ENCODE measurements around the gene PLCG2. TPM values are rescaled to one million over a fixed set of nuclear protein-coding genes. Genes with fewer than 3 reads are reported as not detected.

The PLCG2 gene
- polyA plus RNA-seq, 1 donor from 2014 or later = not detected

DNA sequence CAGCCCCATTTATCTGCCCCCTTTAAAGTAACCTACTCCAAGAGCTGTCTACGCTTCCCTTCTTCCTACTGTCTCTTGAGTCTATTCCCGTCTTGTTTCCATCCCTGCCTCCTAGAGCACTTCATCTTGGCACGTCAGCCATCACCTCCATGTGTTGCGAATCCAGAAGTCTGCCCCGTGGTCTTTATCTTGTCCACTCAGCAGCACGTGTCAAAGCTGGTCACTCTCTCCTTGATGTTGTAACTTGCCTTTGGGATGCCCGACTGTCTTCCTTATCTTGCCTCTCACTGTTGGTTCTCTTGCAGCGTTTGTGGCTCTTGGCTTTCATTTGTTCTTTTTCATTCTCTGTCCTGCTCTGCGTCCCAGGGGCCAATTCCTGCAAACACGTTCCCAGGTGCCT lies 99.4 kb downstream of the PLCG2 start:
- no peaks in the 10 kb centered on the region for H3K36me3 ChIP-seq (ENCODE audit: insufficient read depth, low read length)
- H2AFZ ChIP-seq (ENCODE audit: low read depth, low read length) = no peak overlapping the region
- H3K27ac ChIP-seq (ENCODE audit: low read length) = no peak overlapping the region
- H3K9ac ChIP-seq (ENCODE audit: low read length) = no peak overlapping the region
- no peak overlapping the region for H3K4me3 ChIP-seq (ENCODE audit: low read length)
- H3K4me2 ChIP-seq (ENCODE audit: low read length) = no peak overlapping the region
- no peaks in the 10 kb centered on the region for H3K9me2 ChIP-seq (ENCODE audit: insufficient read depth, low read length)
- H3K79me2 ChIP-seq (replicated peaks; ENCODE audit: insufficient read depth, low read length) = no peaks in the 10 kb centered on the region
- no peaks in the 10 kb centered on the region for H3K27me3 ChIP-seq (ENCODE audit: insufficient read depth, low read depth, low read length)
- H4K20me1 ChIP-seq (ENCODE audit: insufficient read depth) = no peaks in the 10 kb centered on the region
- H3F3A ChIP-seq (ENCODE audit: insufficient read depth, low read length, poor library complexity, severe bottlenecking) = no peaks in the 10 kb centered on the region
- H3K9me3 ChIP-seq (ENCODE audit: low read length) = no peaks in the 10 kb centered on the region
- TF ChIP-seq SMC3 (conservative IDR thresholded peaks at IDR 0.05; ENCODE audit: poor library complexity) (no peak), EZH2 (IDR thresholded peaks at IDR 0.05; ENCODE audit: borderline replicate concordance, insufficient read depth, low read length, poor library complexity, severe bottlenecking) (no peak), POLR2AphosphoS5 (IDR thresholded peaks at IDR 0.05) (no peak), MXI1 (conservative IDR thresholded peaks at IDR 0.05; ENCODE audit: poor library complexity, severe bottlenecking) (no peak), TAF1 (IDR thresholded peaks at IDR 0.05; ENCODE audit: low read depth) (no peak), RAD21 (conservative IDR thresholded peaks at IDR 0.05) (no peak), EP300 (conservative IDR thresholded peaks at IDR 0.05; ENCODE audit: poor library complexity, severe bottlenecking) (no peak)
- TF ChIP-seq, protein P1, sequence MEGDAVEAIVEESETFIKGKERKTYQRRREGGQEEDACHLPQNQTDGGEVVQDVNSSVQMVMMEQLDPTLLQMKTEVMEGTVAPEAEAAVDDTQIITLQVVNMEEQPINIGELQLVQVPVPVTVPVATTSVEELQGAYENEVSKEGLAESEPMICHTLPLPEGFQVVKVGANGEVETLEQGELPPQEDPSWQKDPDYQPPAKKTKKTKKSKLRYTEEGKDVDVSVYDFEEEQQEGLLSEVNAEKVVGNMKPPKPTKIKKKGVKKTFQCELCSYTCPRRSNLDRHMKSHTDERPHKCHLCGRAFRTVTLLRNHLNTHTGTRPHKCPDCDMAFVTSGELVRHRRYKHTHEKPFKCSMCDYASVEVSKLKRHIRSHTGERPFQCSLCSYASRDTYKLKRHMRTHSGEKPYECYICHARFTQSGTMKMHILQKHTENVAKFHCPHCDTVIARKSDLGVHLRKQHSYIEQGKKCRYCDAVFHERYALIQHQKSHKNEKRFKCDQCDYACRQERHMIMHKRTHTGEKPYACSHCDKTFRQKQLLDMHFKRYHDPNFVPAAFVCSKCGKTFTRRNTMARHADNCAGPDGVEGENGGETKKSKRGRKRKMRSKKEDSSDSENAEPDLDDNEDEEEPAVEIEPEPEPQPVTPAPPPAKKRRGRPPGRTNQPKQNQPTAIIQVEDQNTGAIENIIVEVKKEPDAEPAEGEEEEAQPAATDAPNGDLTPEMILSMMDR (IDR thresholded peaks at IDR 0.05; ENCODE audit: poor library complexity, severe bottlenecking) = no peak
- TF ChIP-seq, protein P2, sequence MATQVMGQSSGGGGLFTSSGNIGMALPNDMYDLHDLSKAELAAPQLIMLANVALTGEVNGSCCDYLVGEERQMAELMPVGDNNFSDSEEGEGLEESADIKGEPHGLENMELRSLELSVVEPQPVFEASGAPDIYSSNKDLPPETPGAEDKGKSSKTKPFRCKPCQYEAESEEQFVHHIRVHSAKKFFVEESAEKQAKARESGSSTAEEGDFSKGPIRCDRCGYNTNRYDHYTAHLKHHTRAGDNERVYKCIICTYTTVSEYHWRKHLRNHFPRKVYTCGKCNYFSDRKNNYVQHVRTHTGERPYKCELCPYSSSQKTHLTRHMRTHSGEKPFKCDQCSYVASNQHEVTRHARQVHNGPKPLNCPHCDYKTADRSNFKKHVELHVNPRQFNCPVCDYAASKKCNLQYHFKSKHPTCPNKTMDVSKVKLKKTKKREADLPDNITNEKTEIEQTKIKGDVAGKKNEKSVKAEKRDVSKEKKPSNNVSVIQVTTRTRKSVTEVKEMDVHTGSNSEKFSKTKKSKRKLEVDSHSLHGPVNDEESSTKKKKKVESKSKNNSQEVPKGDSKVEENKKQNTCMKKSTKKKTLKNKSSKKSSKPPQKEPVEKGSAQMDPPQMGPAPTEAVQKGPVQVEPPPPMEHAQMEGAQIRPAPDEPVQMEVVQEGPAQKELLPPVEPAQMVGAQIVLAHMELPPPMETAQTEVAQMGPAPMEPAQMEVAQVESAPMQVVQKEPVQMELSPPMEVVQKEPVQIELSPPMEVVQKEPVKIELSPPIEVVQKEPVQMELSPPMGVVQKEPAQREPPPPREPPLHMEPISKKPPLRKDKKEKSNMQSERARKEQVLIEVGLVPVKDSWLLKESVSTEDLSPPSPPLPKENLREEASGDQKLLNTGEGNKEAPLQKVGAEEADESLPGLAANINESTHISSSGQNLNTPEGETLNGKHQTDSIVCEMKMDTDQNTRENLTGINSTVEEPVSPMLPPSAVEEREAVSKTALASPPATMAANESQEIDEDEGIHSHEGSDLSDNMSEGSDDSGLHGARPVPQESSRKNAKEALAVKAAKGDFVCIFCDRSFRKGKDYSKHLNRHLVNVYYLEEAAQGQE (IDR thresholded peaks at IDR 0.05; ENCODE audit: borderline replicate concordance) = no peak

DNA sequence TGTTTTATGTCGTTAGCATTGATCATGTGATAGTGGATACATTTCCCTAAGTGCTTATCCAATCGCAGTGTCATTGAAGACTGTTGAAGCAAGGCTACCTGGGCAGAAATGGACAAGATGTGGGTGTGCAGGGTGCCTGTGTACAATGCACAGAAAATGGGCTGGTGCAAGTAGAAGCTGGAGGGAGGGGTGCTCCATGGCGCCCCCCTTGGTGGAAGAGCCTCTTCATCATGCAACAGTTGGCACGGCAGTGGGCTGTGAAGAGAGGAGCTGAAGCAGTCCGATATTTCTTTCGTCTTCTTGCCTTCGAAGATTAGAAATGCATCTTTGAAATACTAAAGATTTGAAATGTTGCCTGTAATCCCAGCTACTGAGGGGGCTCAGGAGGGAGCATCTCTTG lies 100.5 kb downstream of the PLCG2 start:
- Histone ChIP-seq H3K27ac (ENCODE audit: low read length) (no peak overlapping the region), H3K4me2 (ENCODE audit: low read length) (no peak overlapping the region), H3K9me2 (ENCODE audit: insufficient read depth, low read length) (no peaks in the 10 kb centered on the region), H3K4me3 (ENCODE audit: low read length) (no peak overlapping the region), H3K9ac (ENCODE audit: low read length) (no peak overlapping the region), H3K9me3 (ENCODE audit: low read length) (no peaks in the 10 kb centered on the region), H3K27me3 (ENCODE audit: insufficient read depth, low read depth, low read length) (no peaks in the 10 kb centered on the region), H2AFZ (ENCODE audit: low read depth, low read length) (no peak overlapping the region), H3K79me2 (replicated peaks; ENCODE audit: insufficient read depth, low read length) (no peaks in the 10 kb centered on the region), H4K20me1 (ENCODE audit: insufficient read depth) (no peaks in the 10 kb centered on the region), H3F3A (ENCODE audit: insufficient read depth, low read length, poor library complexity, severe bottlenecking) (no peaks in the 10 kb centered on the region), H3K36me3 (ENCODE audit: insufficient read depth, low read length) (no peaks in the 10 kb centered on the region)
- TF ChIP-seq, protein P2 (IDR thresholded peaks at IDR 0.05; ENCODE audit: borderline replicate concordance) = no peak
- no peak for TF ChIP-seq TAF1 (IDR thresholded peaks at IDR 0.05; ENCODE audit: low read depth)
- TF ChIP-seq, protein P1 (IDR thresholded peaks at IDR 0.05; ENCODE audit: poor library complexity, severe bottlenecking) = no peak
- no peak for TF ChIP-seq POLR2AphosphoS5 (IDR thresholded peaks at IDR 0.05)
- no peak for TF ChIP-seq MXI1 (conservative IDR thresholded peaks at IDR 0.05; ENCODE audit: poor library complexity, severe bottlenecking)
- no peak for TF ChIP-seq RAD21 (conservative IDR thresholded peaks at IDR 0.05)
- no peak for TF ChIP-seq SMC3 (conservative IDR thresholded peaks at IDR 0.05; ENCODE audit: poor library complexity)
- no peak for TF ChIP-seq EP300 (conservative IDR thresholded peaks at IDR 0.05; ENCODE audit: poor library complexity, severe bottlenecking)
- TF ChIP-seq EZH2 (IDR thresholded peaks at IDR 0.05; ENCODE audit: borderline replicate concordance, insufficient read depth, low read length, poor library complexity, severe bottlenecking) = no peak
